Lung (tissue), 12 donors: ENCODE measurements around the gene IMP3. TPM values are rescaled to one million over a fixed set of nuclear protein-coding genes. Genes with fewer than 3 reads are reported as not detected.

Experiments
- ATAC-seq: fragments of 200-7000 bp; cut with Tn5 transposase; one replicate; pipeline ENCODE4 v1.9.1; 2020; ENCODE audit warnings: moderate number of reproducible peaks; ENCODE audit not compliant: insufficient read depth, low FRiP score
- DNase-seq, 3 donors: peaks; one replicate each; pipeline ENCODE4 v3.0.0-alpha.2; 2013 to 2017
- H3K27ac ChIP-seq, 2 donors: one replicate each; pipeline ENCODE4 v1.5.1; 2013; ENCODE audit warnings: mild to moderate bottlenecking in 2 of 2, moderate library complexity in 2 of 2, control low read depth in 1 of 2, inconsistent platforms in 1 of 2, low read depth in 1 of 2, low read length in 1 of 2
- H3K27me3 ChIP-seq, 3 donors: one replicate each; pipeline ENCODE4 v1.5.1; 2013; ENCODE audit warnings: low read length in 2 of 3; ENCODE audit not compliant: control insufficient read depth in 3 of 3, insufficient read depth in 3 of 3
- H3K36me3 ChIP-seq, 4 donors: one replicate each; pipeline ENCODE4 v1.5.1; 2013; ENCODE audit warnings: low read length in 4 of 4, mild to moderate bottlenecking in 1 of 4, moderate library complexity in 1 of 4; ENCODE audit not compliant: control insufficient read depth in 4 of 4, insufficient read depth in 4 of 4
- H3K4me1 ChIP-seq, 5 donors: one replicate each; pipeline ENCODE4 v1.5.1; 2013; ENCODE audit warnings: low read length in 5 of 5, mild to moderate bottlenecking in 2 of 5, moderate library complexity in 1 of 5; ENCODE audit not compliant: control insufficient read depth in 5 of 5, insufficient read depth in 5 of 5
- H3K4me3 ChIP-seq: one replicate; pipeline ENCODE4 v1.5.1; 2013; ENCODE audit warnings: mild to moderate bottlenecking, control low read depth, moderate library complexity
- H3K9ac ChIP-seq, 2 donors: one replicate each; pipeline ENCODE4 v1.5.1; 2013; ENCODE audit warnings: low read length in 2 of 2, control low read depth in 1 of 2; ENCODE audit not compliant: insufficient read depth in 1 of 2
- H3K9me3 ChIP-seq, 4 donors: one replicate each; pipeline ENCODE4 v1.5.1; 2013; ENCODE audit warnings: low read length in 3 of 4, mild to moderate bottlenecking in 1 of 4, moderate library complexity in 1 of 4; ENCODE audit not compliant: control insufficient read depth in 4 of 4, insufficient read depth in 3 of 4
- WGBS, 2 donors: extraction: QIAGEN DNeasy Blood & Tissue Kit; methylation state at CpG; one replicate each; pipeline ENCODE4 v1.1.7; 2013; 5-methylcytosine and 5-hydroxymethylcytosine counted together
- polyA plus RNA-seq, 2 donors: library from polyadenylated mRNA; stranded (reverse); fragments of 200-250 nt; gene quantifications; one replicate each; pipeline ENCODE4 v1.2.1, GENCODE V29; 2013
- total RNA-seq, 2 donors: library from RNA; depleted of rRNA in 1 of 2; stranded (reverse); fragments of >200 nt in 1 of 2; gene quantifications; one replicate each; pipeline ENCODE4 v1.2.1, GENCODE V29; 2014 to 2021
- TF ChIP-seq, protein P1 (sequence below): IDR thresholded peaks from 2 replicates; pipeline ENCODE4 v1.5.1; 2012; ENCODE audit warnings: mild to moderate bottlenecking; ENCODE audit errors: control extremely low read depth, extremely low read depth
- donor health status: control.
- donor health status: control.
- donor health status: Bipolar disorder and iron deficiency.
- donor health status: healthy.
- donor health status: DM: yes; HTN: yes; CAD: no.

IMP3 gene
- total and polyA plus RNA-seq, 4 donors: 34.2 to 78.4 (median 70.1) TPM

DNA sequence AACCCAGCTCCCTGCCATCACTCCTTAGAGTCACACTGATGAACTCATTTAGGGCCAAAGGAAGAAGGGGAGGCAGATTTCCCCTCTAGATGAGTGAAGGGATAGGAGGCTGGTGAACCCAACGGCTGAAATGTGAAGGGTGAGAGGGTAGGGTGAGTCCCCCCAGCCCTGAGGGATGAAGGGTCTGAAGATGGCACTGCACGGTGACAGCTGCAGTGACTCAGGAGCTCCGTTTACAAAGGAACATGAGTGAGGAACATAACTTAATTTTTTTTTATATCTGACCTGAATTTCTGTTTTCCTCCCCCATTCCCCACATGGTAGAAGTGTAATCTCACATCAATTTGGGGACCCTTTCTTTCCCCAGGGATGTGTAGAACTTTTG is 21.7 kb upstream of the IMP3 start:
- peaks cover 0 to 25% (median 12%) of the 10 kb centered on the region in 5 donors for H3K4me1 ChIP-seq
- whole genome bisulfite sequencing, 2 donors: 68 to 79% methylated on average over 3 of the region's 3 CpGs
- H3K27me3 ChIP-seq: no peaks in the 10 kb centered on the region
- ATAC-seq: no peak
- H3K4me3 ChIP-seq: no peak overlapping the region
- DNase-seq: no peak
- peak overlapping the region; percentile 23 to 93 for H3K27ac ChIP-seq
- TF ChIP-seq, protein P1, sequence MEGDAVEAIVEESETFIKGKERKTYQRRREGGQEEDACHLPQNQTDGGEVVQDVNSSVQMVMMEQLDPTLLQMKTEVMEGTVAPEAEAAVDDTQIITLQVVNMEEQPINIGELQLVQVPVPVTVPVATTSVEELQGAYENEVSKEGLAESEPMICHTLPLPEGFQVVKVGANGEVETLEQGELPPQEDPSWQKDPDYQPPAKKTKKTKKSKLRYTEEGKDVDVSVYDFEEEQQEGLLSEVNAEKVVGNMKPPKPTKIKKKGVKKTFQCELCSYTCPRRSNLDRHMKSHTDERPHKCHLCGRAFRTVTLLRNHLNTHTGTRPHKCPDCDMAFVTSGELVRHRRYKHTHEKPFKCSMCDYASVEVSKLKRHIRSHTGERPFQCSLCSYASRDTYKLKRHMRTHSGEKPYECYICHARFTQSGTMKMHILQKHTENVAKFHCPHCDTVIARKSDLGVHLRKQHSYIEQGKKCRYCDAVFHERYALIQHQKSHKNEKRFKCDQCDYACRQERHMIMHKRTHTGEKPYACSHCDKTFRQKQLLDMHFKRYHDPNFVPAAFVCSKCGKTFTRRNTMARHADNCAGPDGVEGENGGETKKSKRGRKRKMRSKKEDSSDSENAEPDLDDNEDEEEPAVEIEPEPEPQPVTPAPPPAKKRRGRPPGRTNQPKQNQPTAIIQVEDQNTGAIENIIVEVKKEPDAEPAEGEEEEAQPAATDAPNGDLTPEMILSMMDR: no peak
- peak overlapping the region in 1 of 2 donors; percentile 78 for H3K9ac ChIP-seq
- no peaks in the 10 kb centered on the region for H3K9me3 ChIP-seq
- peaks cover 0 to 26% (median 8%) of the 10 kb centered on the region in 4 donors for H3K36me3 ChIP-seq

DNA sequence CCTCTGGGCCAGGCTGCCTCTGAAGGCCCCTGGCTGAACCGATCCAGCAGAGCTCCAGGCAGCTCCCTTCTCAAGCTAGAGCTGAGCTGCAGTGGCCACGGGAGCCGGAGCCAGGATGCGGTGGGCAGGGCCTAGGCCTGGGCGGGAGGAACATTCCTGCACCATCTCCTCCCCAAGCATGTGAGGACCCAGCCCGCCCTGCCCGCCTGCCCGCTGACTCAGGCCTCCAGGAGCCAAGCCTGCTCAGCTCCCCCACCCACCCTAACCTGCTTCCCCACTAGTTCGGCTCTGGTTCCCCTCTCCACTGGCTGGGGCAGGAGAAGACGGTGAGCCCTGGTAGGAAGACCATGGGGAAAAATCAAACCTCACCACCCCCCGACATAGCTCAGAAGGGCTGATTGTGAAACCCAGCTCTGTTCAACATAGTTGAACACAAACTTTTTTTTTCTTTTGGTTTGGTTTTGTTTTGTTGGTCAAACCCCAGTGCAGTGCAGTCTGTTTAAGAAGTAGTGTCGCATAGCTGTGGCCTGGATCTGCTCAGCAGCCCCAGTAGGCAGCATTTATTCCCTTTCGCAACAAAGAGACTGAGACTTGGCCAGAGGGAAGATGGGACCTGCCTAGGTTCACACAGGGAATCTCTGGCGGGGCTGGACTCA is 21.2 kb upstream of the IMP3 start:
- TF ChIP-seq, protein P1: no peak
- H3K27ac ChIP-seq: peak overlapping the region; percentile 23 to 93
- no peaks in the 10 kb centered on the region for H3K27me3 ChIP-seq
- H3K4me1 ChIP-seq: peaks cover 0 to 25% (median 11%) of the 10 kb centered on the region in 5 donors
- peak; percentile 71 to 76 (median 76) for DNase-seq
- H3K36me3 ChIP-seq: peaks cover 0 to 29% (median 8%) of the 10 kb centered on the region in 4 donors
- no peaks in the 10 kb centered on the region for H3K9me3 ChIP-seq
- H3K4me3 ChIP-seq: no peak overlapping the region
- H3K9ac ChIP-seq: peak overlapping the region in 1 of 2 donors; percentile 78
- whole genome bisulfite sequencing, 2 donors: 44 to 68% methylated on average over 14 of the region's 14 CpGs
- peak; percentile 92 for ATAC-seq

DNA sequence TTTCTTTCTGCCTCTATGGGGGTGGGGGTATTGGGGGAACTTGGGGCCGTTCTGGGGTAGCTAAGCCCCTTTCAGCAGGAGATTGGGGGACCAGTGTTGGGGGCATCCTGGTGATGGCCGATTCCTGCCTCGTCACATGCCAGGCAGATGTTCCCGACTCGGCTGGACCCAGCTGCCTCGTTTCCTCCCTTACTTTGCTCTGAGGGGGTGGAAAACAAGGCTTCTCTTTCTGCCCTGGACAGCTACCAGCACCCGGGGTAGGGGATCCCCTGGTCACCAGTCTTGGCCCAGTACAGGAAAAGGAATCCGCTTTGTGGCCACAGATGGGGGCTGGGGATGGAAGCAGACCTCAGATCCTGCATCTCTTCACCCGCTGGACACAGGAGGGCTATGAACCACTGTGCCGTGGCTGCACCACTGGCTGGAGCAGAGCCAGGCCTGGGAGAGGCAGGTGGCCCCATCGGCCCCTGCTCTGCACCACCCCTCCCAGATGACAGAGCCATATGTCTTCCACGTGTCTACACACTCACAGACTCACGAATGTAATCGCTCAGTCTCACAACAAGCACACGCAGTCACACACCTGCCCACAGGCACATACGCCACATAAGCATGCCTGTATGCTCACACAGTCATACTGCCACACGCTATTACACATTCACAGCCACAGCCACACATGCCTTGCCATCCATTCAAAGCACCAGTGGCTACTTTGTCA is 20.1 kb upstream of the IMP3 start:
- Histone ChIP-seq H3K27me3 (no peaks in the 10 kb centered on the region), H3K9me3 (no peaks in the 10 kb centered on the region), H3K4me1 (peaks cover 0 to 29% (median 11%) of the 10 kb centered on the region in 5 donors), H3K36me3 (peaks cover 0 to 34% (median 9%) of the 10 kb centered on the region in 4 donors), H3K4me3 (no peak overlapping the region), H3K9ac (no peak overlapping the region), H3K27ac (peak overlapping the region in 1 of 2 donors; percentile 79)
- TF ChIP-seq, protein P1: no peak
- no peak for DNase-seq
- no peak for ATAC-seq
- WGBS, 2 donors: 81 to 90% methylated on average over 17 of the region's 17 CpGs
